Measurements from ENCODE around the gene CCNY. TPM values are rescaled to one million over a fixed set of nuclear protein-coding genes. Genes with fewer than 3 reads are reported as not detected.

Gene CCNY
- total RNA-seq, 4 donors from 2014 or later = 22.4 to 35.1 (median 29.9) TPM

DNA sequence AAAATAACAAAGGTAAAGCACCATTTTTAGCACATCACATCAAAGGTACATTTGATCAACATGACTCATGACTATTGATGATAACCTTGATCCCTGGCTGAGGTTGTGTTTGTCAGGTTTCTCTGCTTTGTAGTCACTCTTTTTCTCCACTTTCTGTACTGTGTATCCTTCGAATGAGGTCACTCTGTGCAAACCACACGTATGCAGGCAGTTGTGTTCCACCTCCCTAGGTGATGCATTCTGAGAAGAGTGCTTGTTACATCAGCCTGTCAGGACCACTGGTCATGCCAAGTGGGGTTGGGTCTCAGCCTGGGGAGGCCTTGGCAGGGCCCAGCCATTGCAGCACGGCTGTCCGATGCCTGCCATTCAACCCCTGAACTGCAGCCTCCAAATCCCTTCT lies 206.0 kb downstream of the CCNY start:
- peaks cover 9% of the 10 kb centered on the region for H3K36me3 ChIP-seq
- WGBS = 100% methylated on average over 4 of the region's 4 CpGs

DNA sequence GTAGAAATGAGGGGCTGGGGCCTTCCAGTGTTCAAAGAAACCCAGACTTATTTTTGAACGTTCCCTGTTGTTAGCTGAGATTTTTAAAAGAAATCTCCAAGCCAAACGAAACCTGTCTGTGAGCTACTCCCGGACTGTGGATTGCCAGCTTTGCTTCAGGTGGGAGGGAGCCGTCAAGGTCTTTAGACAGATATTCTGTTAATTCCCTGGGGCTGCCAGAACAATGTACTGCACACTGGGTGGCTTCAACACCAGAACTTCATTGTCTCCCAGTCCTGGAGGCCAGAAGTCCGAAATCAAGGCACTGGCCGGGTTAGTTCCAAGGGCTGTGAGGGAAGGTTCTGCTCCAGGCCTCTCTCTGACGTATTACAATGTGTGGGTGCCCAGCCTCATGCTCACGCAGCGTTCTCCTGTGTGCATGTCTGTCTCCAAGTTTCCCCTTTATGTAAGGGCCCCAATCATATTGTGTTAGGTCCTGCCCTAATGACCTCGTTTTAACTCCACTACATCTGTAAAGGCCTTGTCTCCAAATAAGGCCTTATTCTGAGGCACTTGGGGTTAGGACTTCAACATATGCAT lies 208.9 kb downstream of the CCNY start:
- no peak for DNase-seq (ENCODE audit: low spot score in 2 of 2)
- peaks cover 11% of the 10 kb centered on the region for H3K4me1 ChIP-seq
- peaks cover 14% of the 10 kb centered on the region for H3K36me3 ChIP-seq
- no peak overlapping the region for H3K27ac ChIP-seq
- H3K4me3 ChIP-seq = no peak overlapping the region
- H3K27me3 ChIP-seq = no peaks in the 10 kb centered on the region
- no peaks in the 10 kb centered on the region for H3K9me3 ChIP-seq
- 88% methylated on average over 10 of the region's 10 CpGs for whole genome bisulfite sequencing
- TF ChIP-seq, protein P1, sequence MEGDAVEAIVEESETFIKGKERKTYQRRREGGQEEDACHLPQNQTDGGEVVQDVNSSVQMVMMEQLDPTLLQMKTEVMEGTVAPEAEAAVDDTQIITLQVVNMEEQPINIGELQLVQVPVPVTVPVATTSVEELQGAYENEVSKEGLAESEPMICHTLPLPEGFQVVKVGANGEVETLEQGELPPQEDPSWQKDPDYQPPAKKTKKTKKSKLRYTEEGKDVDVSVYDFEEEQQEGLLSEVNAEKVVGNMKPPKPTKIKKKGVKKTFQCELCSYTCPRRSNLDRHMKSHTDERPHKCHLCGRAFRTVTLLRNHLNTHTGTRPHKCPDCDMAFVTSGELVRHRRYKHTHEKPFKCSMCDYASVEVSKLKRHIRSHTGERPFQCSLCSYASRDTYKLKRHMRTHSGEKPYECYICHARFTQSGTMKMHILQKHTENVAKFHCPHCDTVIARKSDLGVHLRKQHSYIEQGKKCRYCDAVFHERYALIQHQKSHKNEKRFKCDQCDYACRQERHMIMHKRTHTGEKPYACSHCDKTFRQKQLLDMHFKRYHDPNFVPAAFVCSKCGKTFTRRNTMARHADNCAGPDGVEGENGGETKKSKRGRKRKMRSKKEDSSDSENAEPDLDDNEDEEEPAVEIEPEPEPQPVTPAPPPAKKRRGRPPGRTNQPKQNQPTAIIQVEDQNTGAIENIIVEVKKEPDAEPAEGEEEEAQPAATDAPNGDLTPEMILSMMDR (IDR thresholded peaks at IDR 0.05) = no peak
- TF ChIP-seq POLR2AphosphoS5 (IDR thresholded peaks at IDR 0.05) (no peak), EP300 (IDR thresholded peaks at IDR 0.05) (no peak), POLR2A (IDR thresholded peaks at IDR 0.05) (no peak)

More for the DNA sequence above, 206.0 kb downstream of the CCNY start:
- Histone ChIP-seq H3K4me3 (no peak overlapping the region), H3K4me1 (peaks cover 8% of the 10 kb centered on the region), H3K27ac (no peak overlapping the region), H3K27me3 (no peaks in the 10 kb centered on the region), H3K9me3 (no peaks in the 10 kb centered on the region)
- no peak for DNase-seq (ENCODE audit: low spot score in 2 of 2)
- TF ChIP-seq POLR2A (IDR thresholded peaks at IDR 0.05) (no peak), POLR2AphosphoS5 (IDR thresholded peaks at IDR 0.05) (no peak), EP300 (IDR thresholded peaks at IDR 0.05) (no peak)
- TF ChIP-seq, protein P1 (IDR thresholded peaks at IDR 0.05) = no peak

DNA sequence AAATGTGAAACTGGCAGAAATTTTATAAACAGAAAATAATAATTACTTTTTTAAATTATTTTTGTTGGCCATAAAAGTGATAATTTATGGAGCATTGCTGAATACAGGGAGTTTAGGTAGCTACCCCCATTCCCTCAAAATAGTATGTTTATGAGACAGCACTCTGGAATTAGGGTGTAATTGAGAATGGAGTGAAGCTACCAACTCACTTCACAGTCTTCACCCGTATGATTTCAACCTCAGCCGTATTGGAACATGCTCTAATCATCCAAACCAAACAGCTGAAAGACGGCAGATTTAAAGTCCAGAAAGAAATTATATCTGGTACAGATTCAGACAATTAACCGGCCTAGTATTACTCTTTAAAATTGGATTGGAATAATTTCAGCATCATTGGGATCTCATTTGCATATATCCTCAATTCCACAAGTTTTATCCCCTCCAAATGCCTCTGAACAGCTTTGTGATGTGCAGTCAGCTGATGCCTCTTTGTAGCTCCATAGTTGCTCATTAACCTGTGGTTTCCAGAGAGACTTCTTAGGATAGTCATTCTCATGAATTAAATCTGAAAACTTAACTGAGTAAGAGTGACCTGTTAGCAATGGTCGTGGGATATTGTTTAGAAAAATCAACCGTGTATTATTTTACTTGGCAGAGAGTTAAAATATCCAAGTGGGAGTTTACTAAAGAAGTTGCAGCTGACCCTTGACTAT lies 209.7 kb downstream of the CCNY start:
- WGBS = 80% methylated on average over 6 of the region's 6 CpGs
- TF ChIP-seq POLR2AphosphoS5 (IDR thresholded peaks at IDR 0.05) (no peak), EP300 (IDR thresholded peaks at IDR 0.05) (no peak), POLR2A (IDR thresholded peaks at IDR 0.05) (no peak)
- TF ChIP-seq, protein P1 (IDR thresholded peaks at IDR 0.05) = no peak
- H3K36me3 ChIP-seq = peaks cover 14% of the 10 kb centered on the region
- H3K4me1 ChIP-seq = peaks cover 11% of the 10 kb centered on the region
- no peak overlapping the region for H3K4me3 ChIP-seq
- no peak for DNase-seq (ENCODE audit: low spot score in 2 of 2)
- H3K27ac ChIP-seq = no peak overlapping the region
- H3K27me3 ChIP-seq = no peaks in the 10 kb centered on the region
- H3K9me3 ChIP-seq = no peaks in the 10 kb centered on the region

DNA sequence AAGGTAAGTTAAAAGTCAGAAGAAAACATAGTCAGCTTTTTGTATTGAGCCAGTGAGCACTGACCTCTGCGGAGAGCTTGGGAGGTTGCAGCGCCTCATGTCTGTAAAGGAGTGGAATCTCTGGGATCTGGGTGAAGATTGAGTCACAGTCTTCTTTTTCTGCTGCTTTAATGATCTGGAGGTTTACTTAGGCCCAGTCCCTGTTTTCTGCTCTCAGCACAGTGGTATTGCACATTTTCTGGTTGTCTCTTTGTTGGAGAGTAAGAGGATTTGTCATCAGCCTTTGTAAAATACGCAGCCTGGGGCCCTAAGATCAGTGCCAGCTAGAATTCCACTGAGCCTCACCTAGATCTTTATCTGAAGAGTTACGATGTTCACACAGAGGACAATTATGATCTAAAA lies 210.5 kb downstream of the CCNY start:
- TF ChIP-seq POLR2A (IDR thresholded peaks at IDR 0.05) (no peak), POLR2AphosphoS5 (IDR thresholded peaks at IDR 0.05) (no peak), EP300 (IDR thresholded peaks at IDR 0.05) (no peak)
- TF ChIP-seq, protein P1 (IDR thresholded peaks at IDR 0.05) = no peak
- WGBS = 50% methylated on average over 4 of the region's 4 CpGs
- no peak for DNase-seq (ENCODE audit: low spot score in 2 of 2)
- Histone ChIP-seq H3K27me3 (no peaks in the 10 kb centered on the region), H3K4me3 (no peak overlapping the region), H3K9me3 (no peaks in the 10 kb centered on the region), H3K36me3 (peaks cover 9% of the 10 kb centered on the region), H3K4me1 (peaks cover 11% of the 10 kb centered on the region), H3K27ac (no peak overlapping the region)

DNA sequence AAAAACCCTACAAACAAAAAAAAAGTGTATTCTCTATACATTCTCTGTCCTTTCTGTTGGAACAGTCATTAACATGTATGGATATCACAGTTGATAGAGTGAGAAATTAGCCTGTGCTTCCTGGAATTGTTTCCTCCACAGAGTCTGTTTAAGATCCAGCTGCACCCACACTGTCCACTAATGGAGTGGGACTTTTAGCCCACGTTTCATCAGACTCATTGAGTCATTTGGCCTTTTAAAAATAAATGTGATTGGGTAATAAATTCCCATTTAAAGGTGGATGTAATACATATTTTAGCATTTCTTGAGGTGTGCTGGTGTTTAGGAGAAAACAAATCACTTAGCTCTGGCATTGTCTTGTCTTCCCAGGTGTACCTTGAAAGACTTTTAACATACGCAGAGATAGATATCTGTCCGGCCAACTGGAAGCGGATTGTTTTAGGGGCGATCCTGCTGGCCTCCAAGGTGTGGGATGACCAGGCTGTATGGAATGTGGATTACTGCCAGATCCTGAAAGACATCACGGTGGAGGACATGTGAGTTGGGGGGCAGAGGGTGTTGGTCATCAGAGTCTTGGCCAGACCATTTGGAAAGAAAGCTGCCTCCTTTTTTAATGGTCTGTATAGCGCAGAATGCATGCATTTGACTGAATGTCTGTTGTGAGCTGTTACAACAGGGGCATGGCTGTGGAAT lies 216.5 kb downstream of the CCNY start:
- no peak for DNase-seq (ENCODE audit: low spot score in 2 of 2)
- H3K4me1 ChIP-seq = no peaks in the 10 kb centered on the region
- no peak overlapping the region for H3K4me3 ChIP-seq
- TF ChIP-seq, protein P1 (IDR thresholded peaks at IDR 0.05) = no peak
- TF ChIP-seq POLR2A (IDR thresholded peaks at IDR 0.05) (no peak), POLR2AphosphoS5 (IDR thresholded peaks at IDR 0.05) (no peak), EP300 (IDR thresholded peaks at IDR 0.05) (no peak)
- H3K27me3 ChIP-seq = no peaks in the 10 kb centered on the region
- no peaks in the 10 kb centered on the region for H3K9me3 ChIP-seq
- no peak overlapping the region for H3K27ac ChIP-seq
- 93% methylated on average over 7 of the region's 7 CpGs for WGBS
- peaks cover 31% of the 10 kb centered on the region for H3K36me3 ChIP-seq

Data from suprapubic skin (tissue), 4 donors.